Central memory CD8-positive, alpha-beta T cell (primary cell): Measurements from ENCODE around the gene VPS37B.

Experiments
- ATAC-seq: fragments of 150-1000 bp; cut with Tn5 transposase; replicated peaks from 2 replicates; pipeline ENCODE4 v1.10.0; 2022; ENCODE audit warnings: mild to moderate bottlenecking, moderate FRiP score, moderate number of reproducible peaks; ENCODE audit not compliant: poor library complexity, severe bottlenecking; ENCODE audit errors: extremely low read depth
- DNase-seq, 2 donors: peaks; one replicate each; pipeline ENCODE4 v3.0.0; 2021; ENCODE audit warnings: low spot score in 2 of 2
- H3K27ac Mint-ChIP-seq: one replicate; pipeline ENCODE4 v1.8.0; 2022; ENCODE audit warnings: low read depth, mild to moderate bottlenecking, moderate library complexity, mixed read lengths
- H3K27me3 Mint-ChIP-seq: one replicate; pipeline ENCODE4 v1.8.0; 2022; ENCODE audit warnings: mixed read lengths
- H3K36me3 Mint-ChIP-seq: one replicate; pipeline ENCODE4 v1.8.0; 2022; ENCODE audit warnings: mild to moderate bottlenecking, moderate library complexity, mixed read lengths; ENCODE audit not compliant: insufficient read depth
- H3K4me1 Mint-ChIP-seq: one replicate; pipeline ENCODE4 v1.8.0; 2022; ENCODE audit warnings: mixed read lengths
- H3K4me3 Mint-ChIP-seq: one replicate; pipeline ENCODE4 v1.8.0; 2022; ENCODE audit warnings: mild to moderate bottlenecking, moderate library complexity, mixed read lengths
- H3K9me3 Mint-ChIP-seq: one replicate; pipeline ENCODE4 v1.8.0; 2022; ENCODE audit warnings: mixed read lengths

Gene VPS37B

GRCh38 chr12:122848471-122849351, 47.2 kb downstream of the VPS37B start:
- H3K36me3 Mint-ChIP-seq: peaks cover 16% of the 10 kb centered on the region

GRCh38 chr12:122847921-122848421, 48.0 kb downstream of the VPS37B start:
- no peaks in the 10 kb centered on the region for H3K9me3 Mint-ChIP-seq
- no peak overlapping the region for H3K27ac Mint-ChIP-seq
- ATAC-seq: no peak
- no peaks in the 10 kb centered on the region for H3K27me3 Mint-ChIP-seq
- H3K4me1 Mint-ChIP-seq: no peaks in the 10 kb centered on the region
- no peak for DNase-seq
- no peak overlapping the region for H3K4me3 Mint-ChIP-seq
- H3K36me3 Mint-ChIP-seq: peaks cover 16% of the 10 kb centered on the region

More at GRCh38 chr12:122848471-122849351, 47.2 kb downstream of the VPS37B start:
- Mint-ChIP-seq H3K27ac (no peak overlapping the region), H3K4me1 (no peaks in the 10 kb centered on the region), H3K4me3 (no peak overlapping the region), H3K27me3 (no peaks in the 10 kb centered on the region), H3K9me3 (no peaks in the 10 kb centered on the region)
- ATAC-seq (no peak), DNase-seq (no peak)

GRCh38 chr12:122847516-122847836, 48.4 kb downstream of the VPS37B start:
- Mint-ChIP-seq H3K27me3 (no peaks in the 10 kb centered on the region), H3K4me1 (no peaks in the 10 kb centered on the region), H3K4me3 (no peak overlapping the region), H3K36me3 (peaks cover 13% of the 10 kb centered on the region), H3K9me3 (no peaks in the 10 kb centered on the region), H3K27ac (no peak overlapping the region)
- DNase-seq (no peak), ATAC-seq (no peak)

- H3K27me3 Mint-ChIP-seq: no peaks in the 10 kb centered on the region
- H3K4me3 Mint-ChIP-seq: no peak overlapping the region
- H3K27ac Mint-ChIP-seq: no peak overlapping the region
- H3K4me1 Mint-ChIP-seq: peaks cover under 1% of the 10 kb centered on the region
- peaks cover 11% of the 10 kb centered on the region for H3K36me3 Mint-ChIP-seq
- no peak for ATAC-seq
- no peak for DNase-seq
- no peaks in the 10 kb centered on the region for H3K9me3 Mint-ChIP-seq
Observed at GRCh38 chr12:122846622-122847515, 49.1 kb downstream of the VPS37B start.

- DNase-seq: no peak
- Mint-ChIP-seq H3K36me3 (peaks cover 8% of the 10 kb centered on the region), H3K27ac (no peak overlapping the region), H3K4me1 (peaks cover 8% of the 10 kb centered on the region), H3K9me3 (no peaks in the 10 kb centered on the region), H3K4me3 (no peak overlapping the region), H3K27me3 (no peaks in the 10 kb centered on the region)
- no peak for ATAC-seq
Observed at GRCh38 chr12:122845865-122846621, 49.9 kb downstream of the VPS37B start.

GRCh38 chr12:122845041-122845864, 50.7 kb downstream of the VPS37B start:
- Mint-ChIP-seq H3K9me3 (no peaks in the 10 kb centered on the region), H3K36me3 (peaks cover 7% of the 10 kb centered on the region), H3K4me3 (no peak overlapping the region), H3K4me1 (peaks cover 13% of the 10 kb centered on the region), H3K27ac (no peak overlapping the region), H3K27me3 (no peaks in the 10 kb centered on the region)
- DNase-seq (no peak), ATAC-seq (no peak)

GRCh38 chr12:122844366-122844971, 51.5 kb downstream of the VPS37B start:
- no peak overlapping the region for H3K27ac Mint-ChIP-seq
- DNase-seq: no peak
- H3K9me3 Mint-ChIP-seq: no peaks in the 10 kb centered on the region
- peaks cover 15% of the 10 kb centered on the region for H3K4me1 Mint-ChIP-seq
- no peaks in the 10 kb centered on the region for H3K27me3 Mint-ChIP-seq
- H3K4me3 Mint-ChIP-seq: no peak overlapping the region
- ATAC-seq: no peak
- H3K36me3 Mint-ChIP-seq: peaks cover 4% of the 10 kb centered on the region

- Mint-ChIP-seq H3K27ac (no peak overlapping the region), H3K27me3 (no peaks in the 10 kb centered on the region), H3K36me3 (no peaks in the 10 kb centered on the region), H3K4me1 (peaks cover 23% of the 10 kb centered on the region), H3K9me3 (no peaks in the 10 kb centered on the region), H3K4me3 (no peak overlapping the region)
- no peak for ATAC-seq
- DNase-seq: no peak
Observed at GRCh38 chr12:122843455-122843854, 52.5 kb downstream of the VPS37B start.

- Mint-ChIP-seq H3K36me3 (no peaks in the 10 kb centered on the region), H3K27ac (no peak overlapping the region), H3K4me1 (peaks cover 30% of the 10 kb centered on the region), H3K4me3 (no peak overlapping the region), H3K27me3 (no peaks in the 10 kb centered on the region), H3K9me3 (no peaks in the 10 kb centered on the region)
- DNase-seq: no peak
- no peak for ATAC-seq
Observed at GRCh38 chr12:122842505-122843405, 53.2 kb downstream of the VPS37B start.

- Mint-ChIP-seq H3K27me3 (no peaks in the 10 kb centered on the region), H3K4me1 (peaks cover 37% of the 10 kb centered on the region), H3K9me3 (no peaks in the 10 kb centered on the region), H3K4me3 (no peak overlapping the region), H3K36me3 (peaks cover 1% of the 10 kb centered on the region), H3K27ac (no peak overlapping the region)
- DNase-seq (no peak), ATAC-seq (no peak)
Observed at GRCh38 chr12:122841544-122842321, 54.2 kb downstream of the VPS37B start.
